DMS53 treated with DMSO at 0.1 percent for 48 hours (cell line): ENCODE measurements around the gene OR2F2.
A peak's percentile ranks its signal among the peaks of the same experiment; 100 is the strongest.

ENCODE experiments used
- DNase-seq: peaks from one replicate; lab custom pipeline; 2025; ENCODE audit not compliant: unreplicated experiment; lab: John Stamatoyannopoulos, UW

OR2F2 gene

GRCh38 chr7:143913945-143914615 is 21.0 kb upstream of the OR2F2 start:
- DNase-seq, result peak; percentile 17

GRCh38 chr7:143914938-143915652 is 19.9 kb upstream of the OR2F2 start:
- no peak for DNase-seq

- DNase-seq, result no peak
Measured at GRCh38 chr7:143924851-143925250, 10.2 kb upstream of the OR2F2 start.

- DNase-seq, result peak; percentile 70
Measured at GRCh38 chr7:143929224-143929920, 5.7 kb upstream of the OR2F2 start.

GRCh38 chr7:143931739-143932138 is 3.3 kb upstream of the OR2F2 start:
- no peak for DNase-seq

- DNase-seq, result no peak
Measured at GRCh38 chr7:143936087-143937009, 1.3 kb downstream of the OR2F2 start.

- DNase-seq, result no peak
Measured at GRCh38 chr7:143938379-143939243, 3.6 kb downstream of the OR2F2 start.

GRCh38 chr7:143945423-143945822 is 10.4 kb downstream of the OR2F2 start:
- DNase-seq, result no peak

- DNase-seq, result no peak
Measured at GRCh38 chr7:143947111-143947510, 12.1 kb downstream of the OR2F2 start.

GRCh38 chr7:143948733-143949132 is 13.7 kb downstream of the OR2F2 start:
- no peak for DNase-seq

- DNase-seq, result no peak
Measured at GRCh38 chr7:143953421-143953820, 18.4 kb downstream of the OR2F2 start.

- no peak for DNase-seq
Measured at GRCh38 chr7:143954135-143954534, 19.1 kb downstream of the OR2F2 start.

GRCh38 chr7:143954544-143954943 is 19.5 kb downstream of the OR2F2 start, which contains the start of gene OR2F1:
Gene OR2F1 (plus strand): TSS chr7:143954844. CDS start chr7:143959971, 5,127 bp downstream.
- DNase-seq, result no peak

- DNase-seq, result no peak
Measured at GRCh38 chr7:143958781-143959180, 23.7 kb downstream of the OR2F2 start.

GRCh38 chr7:143960813-143961610 is 26.0 kb downstream of the OR2F2 start:
- no peak for DNase-seq

- DNase-seq, result no peak
Measured at GRCh38 chr7:143965280-143965679, 30.2 kb downstream of the OR2F2 start.

- peak; percentile 50 for DNase-seq
Measured at GRCh38 chr7:143967398-143967797, 32.4 kb downstream of the OR2F2 start.

GRCh38 chr7:143973870-143974416 is 38.9 kb downstream of the OR2F2 start:
- DNase-seq, result no peak

- no peak for DNase-seq
Measured at GRCh38 chr7:143974459-143974858, 39.4 kb downstream of the OR2F2 start.
